Measurements from ENCODE around the gene AGBL3.
"Not testable (repeated sequence)": the region's sequence is repeated elsewhere in the genome, so short reads cannot be mapped to it uniquely, and the experiment has no call there.

The AGBL3 gene

DNA sequence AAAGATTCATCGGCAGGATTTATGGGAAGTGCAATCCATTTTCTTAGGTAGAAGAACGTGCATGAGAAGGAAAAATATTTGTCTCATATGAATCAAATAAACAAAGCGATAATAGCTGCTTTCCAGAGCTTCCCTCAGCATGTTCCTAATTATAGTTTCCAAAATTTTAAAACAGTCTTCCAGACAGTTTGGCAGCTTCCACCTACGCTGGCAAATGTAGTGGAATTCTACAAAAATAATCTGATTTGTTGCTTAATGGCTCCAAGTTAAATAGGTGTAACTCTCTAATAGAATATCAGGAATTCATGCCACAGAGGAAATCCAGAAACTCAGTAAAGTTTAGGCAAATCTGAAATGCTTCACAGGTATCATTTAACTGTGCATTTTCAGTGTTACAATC lies 23.3 kb upstream of the AGBL3 start:
- no peak for DNase-seq (ENCODE audit: low read depth)

DNA sequence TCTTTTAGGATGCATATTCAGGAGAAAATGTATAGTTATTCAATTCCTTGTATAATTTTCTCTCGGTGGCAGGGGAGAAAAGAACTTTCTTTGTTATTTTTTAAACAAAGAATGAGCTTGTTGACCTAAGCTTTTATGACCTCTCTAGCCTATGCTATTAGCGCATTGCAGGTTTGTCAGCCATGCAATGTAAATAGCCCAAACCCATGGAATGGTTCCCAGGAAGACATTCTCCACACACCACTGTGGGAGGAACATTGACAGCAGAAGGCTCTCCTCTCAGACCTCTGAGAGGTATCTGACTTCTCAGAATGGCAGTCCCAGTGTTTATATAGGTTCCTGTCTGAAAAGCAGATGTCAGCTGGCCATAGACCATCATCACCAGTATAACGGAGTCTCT lies 19.6 kb upstream of the AGBL3 start:
- DNase-seq (ENCODE audit: low read depth): no peak

DNA sequence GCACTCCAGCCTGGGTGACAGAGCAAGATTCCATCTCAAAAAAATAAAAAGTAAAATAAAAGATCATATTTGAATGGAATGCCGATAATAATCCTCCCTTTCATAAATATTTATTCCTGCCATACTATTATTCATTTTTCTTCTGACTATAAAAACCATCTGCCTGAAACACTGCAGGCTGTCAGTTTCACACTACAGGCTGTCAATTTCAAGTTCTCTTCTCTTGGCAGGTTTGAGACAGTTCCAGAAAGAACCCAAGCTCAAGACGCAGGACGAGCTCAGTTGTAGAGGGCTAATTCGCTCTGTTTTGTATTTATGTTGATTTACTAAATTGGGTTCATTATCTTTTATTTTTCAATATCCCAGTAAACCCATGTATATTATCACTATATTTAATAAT lies 18.2 kb upstream of the AGBL3 start:
- DNase-seq (ENCODE audit: low read depth): no peak

GRCh38 chr7:134981645-134982044 lies 4.7 kb upstream of the AGBL3 start:
- not testable (repeated sequence) for DNase-seq (ENCODE audit: low read depth)

- no peak for DNase-seq (ENCODE audit: low read depth)
Measured at GRCh38 chr7:134985894-134986362, 380 bp upstream of the AGBL3 start.

DNA sequence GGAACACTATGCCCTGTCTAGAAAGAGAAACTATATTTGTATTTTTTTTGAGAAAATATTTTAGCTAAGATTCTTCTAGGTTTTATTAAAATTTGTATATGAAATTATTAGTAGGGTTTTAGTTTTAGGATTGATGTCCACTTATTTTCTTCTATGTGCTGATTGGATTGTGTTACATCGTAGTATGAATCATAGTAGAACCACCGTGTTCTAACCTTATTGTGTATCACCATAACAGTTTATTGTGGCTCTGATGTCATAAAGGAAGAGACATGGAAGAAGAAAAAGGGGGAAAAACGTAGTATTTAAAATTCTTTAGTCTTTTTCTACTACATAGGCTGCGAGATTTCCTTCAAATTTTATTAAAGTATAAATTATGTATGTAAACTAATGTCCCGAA lies 1.9 kb downstream of the AGBL3 start:
- DNase-seq (ENCODE audit: low read depth): no peak

DNA sequence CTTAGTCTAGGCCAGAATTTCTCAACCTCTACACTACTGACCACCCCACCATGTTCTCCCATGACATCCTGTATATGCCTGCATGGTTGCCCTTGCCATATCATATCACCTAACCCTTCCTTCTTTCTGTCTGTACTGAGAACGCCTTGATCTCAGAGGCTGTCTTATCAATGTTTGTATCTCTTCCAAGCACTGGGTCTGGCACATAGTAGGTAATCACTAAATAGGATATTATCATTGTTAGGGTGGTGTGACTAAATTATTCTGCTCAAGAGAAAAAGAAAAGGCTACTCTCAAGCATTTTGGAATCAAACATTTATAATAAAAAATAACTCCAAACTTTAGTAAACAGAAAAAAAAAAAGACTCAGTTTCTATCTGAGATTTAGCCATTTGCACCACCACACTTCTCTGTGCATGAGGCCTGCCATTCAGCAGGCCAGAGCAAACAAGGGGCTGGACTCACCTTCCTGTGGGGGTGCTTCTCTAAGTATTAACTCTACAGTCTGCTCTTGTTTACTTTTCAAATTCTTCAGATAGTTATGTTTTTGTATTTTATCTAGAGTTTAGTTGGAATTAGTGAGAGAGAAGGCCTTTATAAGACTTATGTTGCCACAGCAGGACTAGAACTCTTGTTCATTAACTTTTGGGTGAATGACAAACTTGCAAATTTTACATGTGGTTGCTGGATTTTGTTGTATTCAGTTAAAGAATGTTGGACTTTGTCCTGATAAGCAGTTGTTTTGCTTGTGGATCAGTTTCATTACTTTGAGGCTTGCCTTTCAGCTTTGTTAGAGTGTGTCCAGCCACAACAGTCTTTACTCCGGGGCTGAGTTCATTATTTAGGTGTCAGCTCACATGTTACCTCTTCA lies 5.4 kb downstream of the AGBL3 start:
- DNase-seq (ENCODE audit: low read depth): no peak

GRCh38 chr7:134992626-134993179 lies 6.4 kb downstream of the AGBL3 start:
- DNase-seq (ENCODE audit: low read depth): no peak

- no peak for DNase-seq (ENCODE audit: low read depth)
Measured at GRCh38 chr7:134993877-134994456, 7.7 kb downstream of the AGBL3 start.

DNA sequence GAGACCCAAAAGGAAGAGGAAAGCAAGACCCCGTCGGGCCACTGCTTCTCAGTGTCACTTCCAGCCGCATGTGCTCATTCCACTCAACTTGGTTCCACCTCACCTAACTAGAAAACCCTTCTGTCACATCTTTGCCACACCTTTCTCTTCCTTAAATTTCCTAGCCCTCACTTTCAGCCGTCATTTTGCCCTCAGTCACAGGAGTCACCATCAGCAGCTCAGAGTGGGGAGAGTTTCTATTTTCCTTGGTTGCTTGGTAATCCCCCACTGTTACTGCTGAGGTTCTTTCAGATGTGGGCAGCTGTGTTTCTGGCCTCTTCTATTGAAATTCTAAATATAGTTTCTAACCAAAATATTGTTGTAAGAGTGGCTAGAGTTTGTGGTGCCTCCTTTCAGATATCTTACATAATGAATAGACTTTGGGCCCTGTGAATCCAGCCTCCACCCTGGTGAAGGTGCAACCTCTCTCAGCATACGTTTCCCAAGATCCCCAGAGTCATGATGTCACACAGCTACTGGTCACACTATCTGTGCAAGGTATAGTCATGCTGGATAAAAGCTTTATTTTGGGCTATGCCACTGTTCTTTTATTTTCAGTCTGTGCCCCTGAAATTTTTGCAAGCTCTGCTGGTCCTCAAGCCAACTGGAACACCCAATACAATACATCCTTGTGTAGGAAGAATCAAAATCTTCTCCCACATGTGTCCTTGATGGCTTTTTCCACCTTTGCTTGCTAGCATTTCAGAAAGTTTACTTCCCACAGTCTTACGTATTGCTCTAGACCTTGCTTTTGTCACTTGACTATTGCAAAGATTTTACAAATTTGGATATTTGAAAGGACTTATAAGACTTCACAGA lies 9.2 kb downstream of the AGBL3 start:
- no peak for DNase-seq (ENCODE audit: low read depth)

- no peak for DNase-seq (ENCODE audit: low read depth)
Measured at GRCh38 chr7:134996097-134996550, 9.8 kb downstream of the AGBL3 start.

DNA sequence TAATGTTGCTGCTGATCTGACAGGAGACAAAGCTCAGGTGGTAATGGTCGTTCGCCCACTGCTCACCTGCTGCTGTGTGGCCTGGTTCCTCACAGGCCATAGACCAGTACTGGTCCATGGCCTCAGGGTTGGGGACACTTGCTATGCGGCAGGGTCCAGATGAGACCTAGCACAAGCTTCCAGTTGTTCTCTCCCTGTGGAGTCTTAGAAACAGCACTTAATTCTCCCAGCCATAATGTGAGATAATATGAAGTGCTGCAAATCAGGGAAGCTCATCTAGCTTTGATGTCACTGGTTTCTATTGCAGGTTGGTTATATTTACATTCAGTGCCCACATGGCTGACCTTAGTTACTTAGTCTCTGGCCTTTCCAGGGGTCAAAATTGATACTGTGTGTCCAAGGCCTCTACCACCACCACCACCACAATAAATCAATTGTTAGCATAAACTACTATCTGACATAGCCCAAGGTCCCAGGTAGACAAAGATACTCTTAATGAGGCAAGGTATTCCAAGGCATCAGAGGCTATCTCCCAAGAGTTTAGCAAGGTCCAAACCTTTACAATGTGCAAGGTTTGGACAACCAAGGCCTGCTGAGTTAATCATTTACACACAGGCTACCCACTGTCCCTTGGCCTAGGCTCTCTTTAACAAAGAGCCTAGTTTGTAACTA lies 11.0 kb downstream of the AGBL3 start:
- no peak for DNase-seq (ENCODE audit: low read depth)

DNA sequence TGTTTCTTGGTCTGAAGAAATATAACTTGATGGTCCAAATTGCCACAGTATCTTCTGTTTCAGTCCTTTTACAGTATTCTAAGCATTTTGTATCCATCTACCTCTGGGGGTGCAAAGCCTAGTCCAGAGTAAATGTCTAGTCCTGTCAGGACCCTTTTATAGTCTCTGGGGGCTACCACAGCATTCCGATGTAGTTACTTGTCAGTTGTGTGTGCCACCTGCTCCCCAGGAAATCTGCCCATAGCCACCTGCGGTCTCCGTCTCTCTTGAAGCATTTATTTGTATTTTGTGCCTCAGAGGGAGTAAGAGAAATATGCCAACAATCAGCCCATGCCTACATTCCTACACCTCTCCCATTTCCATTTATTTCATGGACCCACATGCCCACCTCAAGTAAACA lies 12.8 kb downstream of the AGBL3 start:
- DNase-seq (ENCODE audit: low read depth): no peak

- DNase-seq (ENCODE audit: low read depth): no peak
Measured at GRCh38 chr7:135001390-135002165, 15.3 kb downstream of the AGBL3 start.

- DNase-seq (ENCODE audit: low read depth): no peak
Measured at GRCh38 chr7:135012229-135012628, 25.9 kb downstream of the AGBL3 start.

- no peak for DNase-seq (ENCODE audit: low read depth)
Measured at GRCh38 chr7:135023622-135024021, 37.3 kb downstream of the AGBL3 start.

DNA sequence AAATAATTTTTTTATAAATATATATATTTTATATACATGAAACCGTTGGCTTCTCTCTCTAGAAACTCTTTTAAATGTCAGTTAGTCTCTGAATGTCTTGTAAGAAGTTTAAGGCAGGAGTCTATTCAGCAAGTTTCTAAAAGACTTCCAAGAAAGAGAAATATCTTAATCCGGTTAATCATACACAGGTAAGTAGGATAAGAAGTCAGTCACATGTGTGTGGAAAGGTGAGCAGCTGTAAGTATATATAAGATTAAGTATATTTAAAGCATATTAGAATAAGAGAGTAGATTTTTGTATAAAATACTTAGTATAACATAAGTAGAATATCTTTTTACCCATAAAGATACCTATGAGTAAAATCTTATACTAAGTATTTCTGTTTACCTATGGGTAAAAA lies 48.9 kb downstream of the AGBL3 start:
- DNase-seq (ENCODE audit: low read depth): no peak

- DNase-seq (ENCODE audit: low read depth): not testable (repeated sequence)
Measured at GRCh38 chr7:135067017-135067416, 80.7 kb downstream of the AGBL3 start.

GRCh38 chr7:135074096-135074495 lies 87.8 kb downstream of the AGBL3 start:
- DNase-seq (ENCODE audit: low read depth): no peak

GRCh38 chr7:135074531-135074930 lies 88.2 kb downstream of the AGBL3 start:
- DNase-seq (ENCODE audit: low read depth): no peak

DNA sequence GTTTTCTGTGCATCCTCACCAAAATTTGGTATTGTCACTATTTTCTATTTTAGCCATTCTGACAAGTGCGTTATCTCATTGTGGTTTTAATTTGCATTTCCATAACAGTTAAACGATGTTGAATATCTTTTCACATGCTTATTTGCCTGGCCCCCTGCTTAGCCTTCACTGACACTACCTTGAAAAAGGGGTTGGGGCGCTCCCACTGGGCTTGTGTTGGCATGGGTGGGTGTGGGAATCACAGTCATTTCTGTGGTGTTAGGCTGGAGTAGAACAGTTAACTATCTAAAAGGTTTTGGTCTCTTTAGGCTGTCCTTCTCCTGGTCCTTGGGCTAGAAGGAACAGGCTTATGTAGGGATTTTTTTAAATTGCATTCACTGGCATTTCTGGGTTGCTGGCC lies 89.4 kb downstream of the AGBL3 start:
- DNase-seq (ENCODE audit: low read depth): no peak

Data from activated T-helper 1 cell treated with Interleukin-2 at 50 U/mL for 16 hours (primary cell).